DMS114 treated with DMSO at 0.1 percent for 48 hours (cell line): ENCODE measurements around the gene ANKS4B.
"Not testable (repeated sequence)": the region's sequence is repeated elsewhere in the genome, so short reads cannot be mapped to it uniquely, and the experiment has no call there.

Experiments
- DNase-seq: peaks from one replicate; lab custom pipeline; 2025; ENCODE audit not compliant: unreplicated experiment; lab: John Stamatoyannopoulos, UW

ANKS4B gene

GRCh38 chr16:21217121-21217520, 16.4 kb upstream of the ANKS4B start:
- no peak for DNase-seq

DNA sequence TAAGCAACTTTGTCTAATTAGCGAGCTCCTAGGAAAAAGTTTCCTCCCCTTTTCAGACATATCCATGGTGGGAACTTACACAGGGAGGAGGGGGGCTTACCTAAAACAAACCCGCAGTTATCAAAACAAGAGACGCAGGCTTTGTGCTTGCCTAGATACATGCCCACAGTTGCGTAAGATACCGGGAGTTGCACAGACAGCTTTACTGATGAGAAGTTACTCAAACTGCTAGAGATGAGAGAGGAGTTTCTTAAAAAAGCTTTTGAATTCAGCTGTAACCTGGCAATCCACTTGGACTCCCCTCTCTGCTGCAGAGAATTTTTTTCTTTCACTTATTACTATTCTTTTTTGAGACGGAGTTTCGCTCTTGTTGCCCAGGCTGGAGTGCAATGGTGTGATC, 15.3 kb upstream of the ANKS4B start:
- DNase-seq, result no peak

DNA sequence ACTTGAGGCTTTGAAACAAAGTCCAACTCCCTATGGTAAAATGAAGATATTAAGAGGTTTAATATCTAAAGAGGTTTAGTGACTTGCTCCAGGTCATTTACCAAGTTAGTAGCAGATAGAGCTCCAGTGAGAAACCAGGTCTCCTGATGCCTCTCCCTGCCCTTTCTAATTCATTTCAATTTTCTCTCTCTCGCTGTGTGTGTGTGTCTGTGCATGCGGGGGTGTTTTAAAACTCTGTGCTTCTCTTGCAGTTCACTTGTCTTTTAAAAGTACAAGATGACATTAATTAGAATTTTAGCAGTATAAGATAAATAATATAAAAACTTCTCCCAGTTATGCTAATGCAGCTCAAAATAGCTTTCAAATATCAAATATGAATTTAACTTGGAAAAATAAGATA, 13.9 kb upstream of the ANKS4B start:
- DNase-seq, result no peak

GRCh38 chr16:21222495-21223337, 10.8 kb upstream of the ANKS4B start:
- DNase-seq, result no peak

DNA sequence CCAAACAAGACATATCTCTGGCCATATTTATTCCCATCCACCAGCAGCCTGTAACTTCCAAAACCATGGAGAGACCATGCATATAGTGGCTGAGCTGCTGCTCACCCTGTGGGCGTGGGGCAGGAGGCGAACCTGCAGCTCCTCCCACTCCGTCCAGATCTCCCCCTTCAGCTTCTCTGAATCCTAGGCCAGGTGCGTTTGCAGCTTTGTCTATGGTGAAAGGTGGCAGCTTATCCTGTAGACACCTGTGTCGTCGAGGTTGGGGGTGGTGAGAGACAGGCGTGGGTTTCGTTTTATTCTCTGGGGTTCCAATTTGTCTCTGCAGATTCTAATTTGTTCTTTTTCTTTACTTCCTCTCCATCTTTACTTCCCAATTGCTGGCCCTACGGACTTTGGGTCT, 9.7 kb upstream of the ANKS4B start:
- no peak for DNase-seq

DNA sequence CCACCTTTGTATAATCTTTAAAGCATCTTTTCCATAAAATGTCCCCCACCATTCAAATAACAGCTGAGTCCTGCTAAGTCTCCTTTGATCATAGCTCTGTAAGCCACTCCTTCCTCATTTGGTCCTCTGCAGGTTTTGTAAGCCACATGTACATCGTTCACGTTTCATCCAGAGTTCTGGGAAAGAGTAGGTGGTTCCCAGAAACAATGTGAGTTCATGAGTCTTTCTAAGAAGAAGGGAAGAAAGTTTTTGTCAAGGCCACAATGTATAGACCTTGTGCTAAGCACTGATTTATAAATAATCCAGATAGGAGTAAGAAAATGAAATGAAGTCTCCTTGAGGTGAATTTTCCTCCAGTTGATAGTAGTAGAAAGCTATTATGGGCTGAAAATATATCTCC, 8.7 kb upstream of the ANKS4B start:
- no peak for DNase-seq

GRCh38 chr16:21226749-21227148, 6.8 kb upstream of the ANKS4B start:
- DNase-seq, result no peak

- no peak for DNase-seq
These were observed 5.6 kb upstream of the ANKS4B start for GRCh38 chr16:21227866-21228265.

GRCh38 chr16:21228361-21228872, 5.1 kb upstream of the ANKS4B start:
- DNase-seq, result no peak

- DNase-seq, result no peak
These were observed 416 bp upstream of the ANKS4B start for GRCh38 chr16:21233045-21233520.

GRCh38 chr16:21235199-21235585, 1.7 kb downstream of the ANKS4B start:
- no peak for DNase-seq

DNA sequence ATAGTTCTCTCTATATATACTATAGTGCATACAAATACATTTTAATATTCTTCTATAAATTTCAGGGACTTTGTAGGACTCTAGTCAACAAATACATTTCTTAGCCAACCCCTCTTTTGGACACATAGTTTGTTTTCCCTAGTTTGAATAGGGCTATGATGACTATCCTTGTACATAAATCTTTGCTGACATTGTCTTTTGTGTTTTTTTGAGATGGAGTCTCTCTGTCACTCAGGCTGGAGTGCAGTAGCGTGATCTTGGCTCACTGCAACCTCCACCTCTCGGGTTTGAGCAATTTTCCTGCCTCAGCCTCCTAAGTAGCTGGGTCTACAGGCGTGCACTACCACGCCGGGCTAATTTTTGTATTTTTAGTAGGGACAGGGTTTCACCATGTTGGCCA, 3.3 kb downstream of the ANKS4B start:
- DNase-seq, result no peak

GRCh38 chr16:21239646-21240045, 6.1 kb downstream of the ANKS4B start:
- no peak for DNase-seq

- no peak for DNase-seq
These were observed 9.3 kb downstream of the ANKS4B start for GRCh38 chr16:21242756-21243155.

DNA sequence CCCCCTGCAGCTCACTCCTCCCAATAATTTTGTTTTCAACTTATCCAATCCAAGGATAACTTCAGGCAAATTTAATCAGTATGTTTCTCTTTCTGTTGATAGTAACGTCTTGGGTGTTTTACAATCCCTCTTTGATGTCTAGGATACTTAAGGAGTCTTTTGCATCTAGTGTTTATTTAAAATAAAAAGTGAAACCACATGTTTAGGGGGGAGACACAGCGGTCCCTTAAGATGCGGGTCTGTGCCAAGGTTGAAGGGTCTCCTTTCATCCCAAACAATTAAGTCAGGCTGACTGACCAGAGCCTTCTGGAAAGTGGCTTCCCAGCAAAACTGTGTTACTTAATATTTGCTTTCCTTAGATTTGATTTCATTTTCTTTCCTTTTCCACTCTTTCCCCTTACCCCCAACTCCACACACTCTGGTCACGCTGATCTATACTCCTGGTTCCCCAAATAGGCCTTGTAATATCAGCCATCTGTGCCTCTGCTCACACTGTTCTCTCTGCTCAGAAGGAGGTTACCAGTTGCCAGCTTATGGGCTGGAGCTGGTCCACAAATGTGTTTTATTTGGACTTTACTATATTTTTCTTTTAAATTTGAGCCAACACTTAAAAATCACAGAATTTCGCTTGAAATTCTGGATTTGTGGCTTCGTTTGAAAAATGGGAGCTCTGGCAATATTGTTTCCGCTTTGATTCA, 11.2 kb downstream of the ANKS4B start:
- DNase-seq, result no peak

- DNase-seq, result not testable (repeated sequence)
These were observed 14.7 kb downstream of the ANKS4B start for GRCh38 chr16:21248179-21248578.

DNA sequence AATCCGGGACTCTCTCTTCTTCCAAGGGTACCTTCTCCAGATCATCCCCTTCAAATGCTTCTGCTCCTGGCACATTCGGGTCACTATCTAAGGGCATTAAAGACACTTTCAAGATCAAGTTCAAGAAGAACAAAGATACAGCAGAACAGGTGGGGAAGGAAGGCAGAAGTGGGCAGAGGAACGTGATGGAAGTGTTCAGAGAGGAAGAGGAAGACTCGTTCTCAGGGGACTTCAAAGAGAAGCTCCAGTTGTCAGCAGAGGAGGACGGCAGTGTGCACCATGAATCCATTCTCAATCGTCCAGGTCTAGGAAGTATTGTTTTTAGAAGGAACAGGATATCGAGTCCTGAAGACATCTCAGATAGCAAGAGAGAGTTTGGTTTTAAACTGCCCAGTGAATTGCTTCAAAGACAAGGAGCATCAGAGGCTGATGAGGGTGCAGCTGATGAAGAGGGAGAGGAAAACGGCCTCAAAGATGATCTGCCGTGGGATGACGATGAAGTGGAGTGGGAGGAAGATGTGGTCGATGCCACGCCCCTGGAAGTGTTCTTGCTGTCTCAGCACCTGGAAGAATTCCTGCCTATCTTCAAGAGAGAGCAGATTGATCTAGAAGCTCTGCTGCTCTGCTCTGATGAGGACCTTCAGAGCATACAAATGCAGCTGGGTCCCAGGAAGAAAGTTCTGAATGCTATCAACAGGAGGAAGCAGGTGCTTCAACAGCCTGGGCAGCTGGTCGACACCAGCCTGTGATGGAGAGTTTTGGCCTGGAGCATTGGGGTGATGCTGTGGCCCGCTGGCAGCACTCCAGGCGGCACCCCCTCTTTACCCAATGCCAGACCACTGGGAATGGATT, 16.8 kb downstream of the ANKS4B start:
- DNase-seq, result no peak

GRCh38 chr16:21253470-21253869, 20.0 kb downstream of the ANKS4B start:
- DNase-seq, result no peak

DNA sequence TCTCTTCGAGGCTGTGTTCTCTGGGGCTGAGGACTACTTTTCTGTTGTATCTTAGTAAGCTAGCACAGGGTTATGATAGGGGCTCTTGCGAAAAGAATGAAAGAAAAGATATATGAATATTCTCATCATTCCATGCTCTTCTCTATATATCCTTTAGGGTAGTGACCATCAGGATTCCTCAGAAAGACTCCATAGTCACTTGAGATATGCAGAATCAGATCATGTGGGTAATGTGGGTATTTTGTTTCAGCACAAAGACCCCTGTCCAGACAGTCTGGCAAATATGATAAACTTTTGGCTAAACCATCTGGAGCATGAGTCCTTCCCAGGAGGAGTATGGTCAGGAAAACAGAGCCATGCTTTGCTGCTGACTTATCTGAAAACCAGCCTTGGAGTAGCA, 23.1 kb downstream of the ANKS4B start:
- no peak for DNase-seq

- DNase-seq, result no peak
These were observed 23.8 kb downstream of the ANKS4B start for GRCh38 chr16:21257284-21257683.
